ENCODE data around the gene NDEL1.

Gene NDEL1

DNA sequence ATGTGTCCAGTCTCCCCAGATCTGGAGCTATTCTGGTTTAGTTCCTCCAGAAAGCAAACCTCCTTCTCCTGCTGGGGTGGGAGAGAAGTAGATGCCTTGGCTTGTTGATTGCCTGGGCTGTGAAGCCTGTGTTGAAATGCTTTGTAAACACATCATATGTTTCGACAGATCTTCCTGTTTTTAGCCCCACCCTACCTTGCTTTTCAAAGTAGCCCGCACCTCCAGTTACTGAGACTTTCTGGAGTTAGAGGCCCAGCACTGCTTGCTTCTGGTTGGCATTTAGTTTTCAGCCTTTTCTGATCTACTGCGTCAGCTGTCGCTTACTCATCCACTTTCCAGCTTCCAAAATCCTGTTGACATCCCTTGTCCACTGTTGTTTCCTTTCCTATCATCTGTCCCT is 17.9 kb upstream of the NDEL1 start:
- DNase-seq, result peak; percentile 92

DNA sequence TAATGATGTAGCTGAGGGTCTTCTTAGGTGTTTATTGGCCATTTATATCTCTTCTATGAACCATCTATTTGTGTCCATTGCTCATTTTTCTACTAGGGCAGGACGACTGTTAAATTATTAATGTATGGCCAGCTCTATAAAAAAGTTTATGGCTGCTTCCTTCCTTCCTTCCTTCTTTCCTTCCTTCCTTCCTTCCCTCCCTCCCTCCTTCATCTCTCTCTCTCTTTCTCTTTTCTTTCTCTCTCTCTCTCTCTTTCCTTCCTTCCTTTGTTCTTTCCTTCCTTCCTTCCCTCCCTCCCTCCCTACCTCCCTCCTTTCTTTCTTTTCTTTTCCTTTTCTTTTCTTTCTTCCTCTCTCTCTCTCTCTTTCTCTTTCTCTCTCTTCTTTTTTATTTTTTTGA is 17.2 kb upstream of the NDEL1 start:
- no peak for DNase-seq

DNA sequence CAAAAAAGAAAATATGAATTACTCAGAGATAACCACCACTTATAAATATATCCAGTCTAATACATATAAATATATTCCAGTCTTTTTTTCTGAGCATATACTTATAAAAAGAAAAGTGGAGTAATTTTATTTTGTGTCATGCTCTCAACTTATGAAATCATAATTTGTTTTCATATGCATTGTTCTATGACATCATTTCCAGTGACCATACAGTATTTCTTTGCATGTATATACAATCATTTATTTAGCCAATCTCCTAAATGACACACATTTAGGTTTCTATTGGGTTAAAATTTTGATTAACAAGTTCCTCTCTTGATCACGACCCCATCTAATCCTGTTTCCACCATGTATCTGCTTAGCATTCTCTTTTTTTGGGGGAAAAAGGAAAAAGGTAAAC is 16.4 kb upstream of the NDEL1 start:
- no peak for DNase-seq

DNA sequence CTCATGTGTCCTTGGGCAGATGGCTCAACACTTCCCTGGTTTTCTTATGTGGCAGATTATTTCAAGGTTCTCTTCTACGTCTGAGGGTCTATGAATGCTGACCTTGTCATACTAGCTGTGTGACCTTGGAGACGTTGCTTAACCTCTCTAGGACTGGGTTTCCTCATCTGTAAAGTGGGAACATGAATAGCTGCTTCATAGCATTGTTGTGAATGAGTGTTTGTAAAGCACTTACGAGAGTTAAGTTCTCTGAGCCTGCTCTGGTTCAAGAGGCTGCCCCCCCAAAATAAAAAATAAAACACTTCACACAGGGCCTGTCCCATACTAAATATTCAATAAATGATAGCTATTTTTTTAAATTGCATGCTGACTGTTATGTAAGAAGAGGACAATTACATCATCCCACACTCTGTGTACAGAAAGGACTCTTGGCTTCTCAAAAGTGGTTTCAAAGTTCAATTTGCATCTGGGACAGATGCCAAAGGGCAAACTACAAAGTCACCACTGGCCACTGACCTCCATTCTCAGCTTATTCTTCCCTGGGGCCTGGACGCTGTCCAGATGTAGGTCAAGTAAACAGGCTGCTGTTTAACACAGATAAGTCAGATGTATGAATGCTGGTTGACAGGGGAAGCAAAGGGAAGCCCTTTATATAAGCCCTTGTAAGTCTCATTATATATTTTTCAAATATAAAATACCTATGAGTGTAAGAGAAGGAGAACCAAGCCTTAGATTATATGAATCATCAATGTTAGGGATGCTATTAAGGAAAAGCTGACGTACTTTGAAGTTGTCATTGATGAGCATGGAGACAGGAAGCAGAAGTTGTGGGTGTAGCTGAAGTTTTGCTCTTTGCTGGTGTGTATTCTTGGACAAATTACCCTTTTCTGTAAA is 15.4 kb upstream of the NDEL1 start:
- DNase-seq, result peak; percentile 71 to 73

DNA sequence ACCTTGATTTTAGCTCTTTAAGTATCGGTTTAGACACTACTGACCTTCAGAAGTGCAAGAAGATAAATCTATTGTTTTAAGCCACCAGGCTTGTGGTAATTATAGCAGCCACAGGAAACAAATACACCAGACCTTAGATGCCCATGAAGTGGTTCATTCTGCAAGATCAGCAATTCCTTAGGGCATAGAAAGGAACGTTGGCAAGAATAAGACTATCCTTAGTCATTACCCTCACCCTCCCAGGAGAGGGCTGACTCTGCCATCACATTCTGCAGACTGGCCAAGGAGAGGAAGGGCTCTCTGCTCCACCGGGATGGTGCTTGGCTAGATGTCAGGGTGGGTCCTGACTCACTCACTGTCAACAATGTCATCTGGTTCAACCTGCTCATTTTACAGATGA is 14.1 kb upstream of the NDEL1 start:
- DNase-seq, result no peak

DNA sequence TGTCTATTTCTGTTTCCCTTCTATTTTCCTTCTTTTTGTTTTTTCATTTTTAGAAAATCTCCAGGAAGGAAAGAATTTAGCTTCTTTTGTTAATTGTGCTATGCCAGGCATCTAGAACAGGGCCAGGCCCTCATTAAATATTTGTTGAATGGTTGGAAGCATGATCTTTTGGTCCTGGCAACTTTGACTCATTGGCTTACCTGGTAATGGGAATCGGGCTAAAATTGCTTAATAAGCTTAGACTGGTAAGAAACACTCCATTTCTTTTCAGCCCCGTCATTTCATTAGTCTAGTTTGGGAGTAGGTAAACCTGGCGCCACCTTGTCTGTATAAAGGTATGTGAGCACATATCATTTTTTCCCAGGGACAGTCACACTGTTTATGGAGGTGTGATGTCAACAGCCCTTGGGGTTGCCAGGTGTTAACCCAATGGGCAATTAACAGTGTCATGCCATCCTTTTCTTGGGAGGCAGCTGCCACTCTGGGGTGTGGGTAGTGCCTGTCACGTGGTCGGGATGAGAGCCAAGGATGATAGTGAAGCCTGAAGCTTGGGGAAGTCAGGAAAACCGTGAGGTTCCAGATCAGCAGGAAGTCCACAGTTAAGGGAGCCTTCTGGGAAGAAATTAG is 9.5 kb upstream of the NDEL1 start:
- DNase-seq, result no peak

DNA sequence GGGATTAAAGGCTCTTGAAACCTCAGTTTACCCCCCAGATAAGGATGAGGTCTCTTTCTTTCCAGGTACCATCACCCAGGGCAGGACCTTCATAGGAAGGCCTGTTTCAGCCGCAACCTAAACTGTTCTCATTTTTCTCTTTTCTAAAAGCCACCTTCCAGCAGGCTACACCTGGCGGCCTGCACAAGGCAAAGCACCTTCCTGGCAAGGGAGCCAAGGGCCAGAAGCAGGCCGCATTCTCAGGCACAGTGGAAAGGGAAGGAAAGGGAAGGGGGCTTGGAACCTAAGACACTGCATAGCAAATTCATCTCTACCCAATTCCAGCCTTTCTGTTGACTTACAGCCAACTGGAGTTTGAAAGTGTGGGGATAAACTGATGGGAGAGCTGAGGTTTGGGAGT is 8.9 kb upstream of the NDEL1 start:
- no peak for DNase-seq

DNA sequence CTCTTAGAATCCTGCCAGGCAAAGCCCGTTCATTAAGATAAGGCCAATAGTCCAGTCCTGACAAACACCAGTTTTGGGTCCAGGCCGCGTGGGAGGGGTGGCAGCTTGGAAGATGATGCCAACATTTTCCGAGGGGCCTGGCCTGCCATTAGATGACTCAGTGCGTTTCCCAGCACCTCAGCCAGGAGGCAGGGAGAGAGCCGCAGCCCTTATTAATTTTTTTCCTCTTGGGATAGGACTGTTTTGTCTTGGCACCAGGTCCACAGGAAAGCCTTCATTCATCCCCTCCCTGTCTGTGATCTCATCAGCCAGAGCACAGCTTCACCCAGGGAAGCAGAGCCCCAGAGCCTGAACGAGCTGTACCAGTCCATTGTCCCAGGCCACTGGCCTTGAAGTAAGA is 4.7 kb upstream of the NDEL1 start:
- DNase-seq, result no peak

DNA sequence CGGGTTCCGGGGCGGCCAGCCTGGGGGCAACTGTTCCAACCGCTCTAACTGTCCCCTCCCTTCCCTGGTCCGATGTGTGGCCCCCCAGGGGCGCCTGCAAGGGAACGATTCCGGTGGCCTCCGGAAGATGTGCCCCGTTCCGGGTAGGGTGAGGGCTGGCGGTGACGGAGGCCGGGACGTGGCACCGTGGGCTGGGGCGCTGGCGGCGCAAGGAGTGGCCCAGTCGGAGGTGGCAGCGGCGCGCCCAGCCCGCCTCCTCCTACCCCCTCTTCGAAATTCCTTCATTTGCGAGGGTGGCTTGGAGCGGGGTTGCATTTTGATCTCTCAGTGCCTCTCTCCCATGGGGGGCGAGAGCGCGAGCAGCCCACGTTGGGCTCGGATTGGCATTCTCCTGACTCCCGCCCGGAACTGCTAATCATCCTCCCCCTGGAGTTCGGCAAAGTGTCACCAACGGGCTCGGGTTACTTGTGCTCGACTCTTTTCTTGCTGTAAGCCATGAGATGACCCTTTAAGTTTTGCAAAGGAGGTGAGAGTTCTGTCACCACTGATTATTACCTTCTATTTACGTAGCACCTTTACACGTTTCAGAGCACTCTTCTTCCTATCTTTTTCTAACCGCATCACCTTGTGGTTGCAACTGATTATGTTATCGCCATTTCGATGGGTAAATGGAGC is 622 bp downstream of the NDEL1 start:
- peak; percentile 57 to 72 for DNase-seq

DNA sequence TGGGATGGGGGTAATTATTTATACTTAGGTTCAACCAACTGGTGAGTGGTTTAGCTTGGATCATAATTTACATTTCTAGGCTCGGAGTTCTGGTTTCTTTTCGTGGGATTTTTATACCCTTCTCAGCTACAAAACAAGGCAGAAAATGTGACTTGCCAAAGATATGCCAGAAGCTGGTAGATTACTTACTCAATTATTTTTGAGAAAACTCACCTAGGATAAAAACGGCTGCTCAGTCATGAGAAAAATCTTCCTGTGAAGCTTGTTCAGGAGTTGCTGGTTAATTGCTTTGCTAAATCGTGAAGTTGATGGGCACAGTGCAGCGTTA is 1.1 kb downstream of the NDEL1 start:
- no peak for DNase-seq

DNA sequence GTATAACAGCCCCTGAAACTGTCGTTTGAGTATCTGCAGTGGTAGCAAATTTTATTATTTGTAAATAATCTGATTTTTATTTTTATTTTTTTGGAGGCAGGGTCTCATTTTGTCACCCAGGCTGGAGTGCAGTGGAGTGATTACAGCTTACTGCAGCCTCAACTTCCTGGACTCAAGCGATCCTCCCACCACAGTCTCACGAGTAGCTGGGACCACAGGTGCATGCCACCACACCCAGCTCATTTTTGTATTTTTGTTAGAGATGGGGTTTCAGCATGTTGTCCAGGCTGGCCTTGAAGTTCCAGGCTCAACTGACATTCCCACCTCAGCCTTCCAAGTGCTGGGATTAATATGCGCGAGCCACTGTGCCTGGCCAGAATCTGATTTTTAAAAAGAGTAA is 2.8 kb downstream of the NDEL1 start:
- DNase-seq, result no peak

DNA sequence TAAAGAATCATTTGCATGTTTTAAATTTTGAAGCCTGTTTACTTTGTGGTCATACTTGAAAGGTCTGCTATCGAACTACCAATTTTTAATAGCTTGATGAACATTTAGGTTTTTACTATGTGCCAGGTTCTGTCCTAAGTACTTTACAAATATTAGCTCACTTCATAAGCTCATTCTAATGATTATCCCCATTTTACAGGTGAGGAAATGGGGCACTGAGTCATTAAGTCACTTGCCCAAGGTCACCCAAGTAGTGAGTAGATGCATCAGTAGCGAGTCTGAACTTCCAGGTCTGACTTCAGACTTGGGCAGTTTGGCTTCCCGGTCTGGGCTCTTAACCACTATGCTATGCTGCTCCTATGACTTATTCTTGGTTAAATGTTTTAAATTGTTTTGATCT is 4.0 kb downstream of the NDEL1 start:
- no peak for DNase-seq

DNA sequence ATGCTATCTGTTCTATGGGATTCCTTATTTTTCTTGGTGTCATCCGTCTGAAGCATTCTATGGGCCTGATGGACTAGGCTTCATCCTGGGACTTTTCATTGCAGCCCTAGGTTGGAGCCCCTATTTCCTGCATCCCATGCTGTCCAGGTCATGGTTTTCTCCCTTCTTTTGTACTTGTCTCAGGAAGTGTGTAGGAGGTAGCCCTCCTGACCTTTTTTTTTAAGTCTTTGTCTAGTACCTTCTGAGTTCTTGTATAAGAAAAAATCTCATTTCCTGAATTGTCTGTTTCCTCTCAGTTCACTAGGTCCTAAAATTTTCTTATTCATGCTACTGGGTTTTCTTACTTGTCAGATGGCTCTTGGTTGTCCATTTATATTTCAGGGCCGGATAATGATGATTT is 6.0 kb downstream of the NDEL1 start:
- DNase-seq, result no peak

DNA sequence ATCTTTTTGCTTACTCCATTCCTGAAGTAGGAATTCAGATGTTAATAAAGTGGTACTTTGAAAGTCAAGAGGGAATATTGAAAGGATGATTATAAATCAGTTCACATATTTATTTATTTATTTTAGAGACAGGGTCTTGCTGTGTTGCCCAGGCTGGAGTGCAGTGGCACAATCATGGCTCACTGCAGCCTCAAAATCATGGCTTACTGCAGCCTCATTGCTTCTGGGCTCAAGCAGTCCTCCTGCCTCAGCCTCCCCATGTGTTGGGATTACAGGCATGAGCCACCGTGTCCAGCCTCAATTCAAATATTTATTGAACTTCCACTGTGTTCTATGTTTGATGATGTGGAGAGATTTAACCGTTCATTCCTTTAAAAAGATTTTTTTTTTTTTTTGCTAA is 6.6 kb downstream of the NDEL1 start:
- no peak for DNase-seq

DNA sequence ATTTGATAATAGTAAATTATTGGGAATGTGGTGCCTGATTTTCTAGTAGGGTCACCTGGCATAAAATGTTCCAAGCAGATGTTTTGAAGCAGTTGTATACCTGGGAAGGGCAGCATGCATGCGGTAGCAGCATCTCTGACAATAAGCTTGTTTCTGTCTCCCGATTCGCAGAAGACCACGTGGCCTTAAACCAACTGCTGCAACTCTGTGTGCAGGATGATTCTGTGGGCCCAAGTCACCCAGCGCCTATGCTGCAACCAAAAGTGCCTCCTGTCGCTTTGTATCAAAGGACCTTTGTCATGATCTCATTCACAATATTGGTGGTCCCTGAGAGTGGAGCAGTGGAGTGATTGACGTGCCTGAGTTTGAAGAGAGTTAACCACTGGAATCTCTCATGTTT is 8.1 kb downstream of the NDEL1 start:
- DNase-seq, result no peak

DNA sequence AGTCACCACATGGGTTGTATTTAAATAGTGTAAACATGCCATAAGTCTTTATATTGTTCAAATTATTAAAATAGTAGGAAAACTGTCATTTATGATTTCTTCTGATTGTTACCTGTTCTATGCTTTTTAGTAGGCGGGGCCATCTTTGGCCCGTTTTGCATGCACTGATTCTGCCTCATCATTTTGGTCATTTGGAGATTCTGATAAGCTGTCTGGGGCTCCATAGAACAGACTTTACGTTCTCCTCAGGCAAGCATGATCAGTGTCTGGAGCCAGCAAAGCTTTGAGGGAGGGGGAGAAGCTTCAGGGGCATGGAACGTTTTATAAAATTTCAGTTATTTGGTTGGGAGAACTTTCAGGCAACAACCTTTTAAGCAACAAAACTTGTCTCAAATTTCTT is 8.8 kb downstream of the NDEL1 start:
- no peak for DNase-seq

DNA sequence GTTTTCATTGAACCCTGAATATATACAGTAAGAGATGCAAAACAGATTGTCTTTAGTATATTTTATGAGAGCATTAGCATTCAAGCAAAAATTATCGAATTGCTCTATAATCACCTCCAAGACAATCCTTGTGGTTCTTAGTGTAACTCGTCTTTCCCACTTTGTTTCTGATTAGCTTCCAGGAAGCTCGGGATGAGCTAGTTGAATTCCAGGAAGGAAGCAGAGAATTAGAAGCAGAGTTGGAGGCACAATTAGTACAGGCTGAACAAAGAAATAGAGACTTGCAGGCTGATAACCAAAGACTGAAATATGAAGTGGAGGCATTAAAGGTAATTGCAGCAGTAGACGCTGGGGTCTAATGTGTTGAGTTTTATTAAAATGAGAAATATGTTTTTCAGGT is 9.9 kb downstream of the NDEL1 start:
- DNase-seq, result no peak

DNA sequence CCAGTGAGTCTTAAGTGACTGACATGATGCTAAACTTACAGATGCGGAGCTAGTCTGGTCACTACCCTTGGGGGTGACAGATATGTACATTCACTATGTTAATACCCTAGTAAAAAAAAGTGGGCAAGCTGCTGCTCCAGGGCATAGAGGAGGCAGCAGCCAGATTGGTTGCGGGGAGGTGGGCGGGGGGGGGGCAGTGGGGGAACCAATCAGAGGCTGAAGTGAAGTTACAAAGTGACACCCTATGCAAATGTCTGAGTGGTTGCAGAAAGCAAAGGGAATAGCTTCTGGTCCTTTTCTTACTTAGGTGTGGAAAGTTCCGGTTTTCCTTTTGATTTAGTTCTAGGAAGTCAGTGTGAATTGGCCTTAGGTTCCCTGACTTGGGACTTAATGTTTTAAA is 12.1 kb downstream of the NDEL1 start:
- DNase-seq, result no peak

DNA sequence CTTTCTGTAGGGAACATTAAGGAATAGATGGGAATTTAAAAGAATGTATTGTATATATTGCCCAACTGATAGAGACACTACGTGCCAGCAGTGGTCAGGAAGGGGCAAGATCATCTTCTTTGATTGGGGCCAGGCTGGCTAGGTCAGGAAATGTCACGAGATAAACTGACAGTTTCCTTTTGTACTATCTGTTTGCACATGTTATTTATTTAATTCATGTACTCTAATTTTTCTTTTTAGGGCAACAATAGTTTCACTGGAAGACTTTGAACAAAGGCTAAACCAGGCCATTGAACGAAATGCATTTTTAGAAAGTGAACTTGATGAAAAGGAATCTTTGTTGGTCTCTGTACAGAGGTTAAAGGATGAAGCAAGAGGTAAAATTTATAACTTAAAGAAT is 12.6 kb downstream of the NDEL1 start:
- no peak for DNase-seq

DNA sequence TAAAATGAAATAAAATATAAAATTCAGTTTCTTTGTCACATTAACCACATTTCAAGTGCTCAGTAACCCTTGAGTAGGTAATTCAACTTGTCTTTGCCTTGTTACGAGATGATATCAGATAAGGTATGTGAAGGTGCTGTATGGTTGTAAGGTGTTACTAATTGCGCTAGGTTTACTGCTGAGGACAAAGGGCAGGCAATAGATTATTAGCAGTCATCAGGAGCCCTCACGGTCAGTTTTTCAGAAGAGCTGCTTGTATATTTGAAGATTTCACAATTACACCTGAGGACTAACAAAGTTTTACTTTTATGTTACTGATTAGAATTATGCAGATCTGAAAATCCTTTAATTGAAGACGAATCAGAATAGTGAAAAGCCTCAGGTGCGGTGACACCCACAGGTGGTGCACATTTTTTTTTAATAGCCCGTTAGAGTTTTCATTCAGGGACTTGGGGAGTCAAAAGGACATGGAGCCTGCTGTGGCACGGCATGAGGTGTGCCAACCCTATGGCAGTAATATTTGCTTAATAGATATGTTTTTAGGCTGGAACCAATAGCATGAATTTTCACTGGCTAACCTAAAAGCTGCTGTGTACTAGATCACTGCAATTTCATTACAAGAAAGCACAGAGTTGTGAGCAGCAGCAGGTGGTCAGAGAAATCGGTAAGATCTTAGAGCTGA is 16.4 kb downstream of the NDEL1 start:
- no peak for DNase-seq

DNA sequence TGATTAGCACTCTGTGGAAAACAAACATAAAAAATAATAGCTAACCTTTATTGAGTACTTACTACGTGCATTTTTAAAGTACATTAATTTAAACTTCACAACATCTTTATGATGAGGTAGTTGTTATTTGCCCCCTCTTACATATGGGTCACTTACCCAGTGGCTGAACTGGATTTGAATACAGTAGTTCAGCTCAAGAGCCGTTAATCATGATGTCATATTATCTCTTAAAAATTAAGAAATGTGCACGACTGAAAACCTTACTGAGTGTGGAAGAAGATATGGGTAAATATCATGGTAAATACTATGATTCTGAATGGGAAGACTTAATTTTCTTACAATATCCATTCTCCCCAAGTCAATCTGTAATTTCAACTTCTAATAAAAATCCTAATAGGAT is 17.6 kb downstream of the NDEL1 start:
- no peak for DNase-seq

DNA sequence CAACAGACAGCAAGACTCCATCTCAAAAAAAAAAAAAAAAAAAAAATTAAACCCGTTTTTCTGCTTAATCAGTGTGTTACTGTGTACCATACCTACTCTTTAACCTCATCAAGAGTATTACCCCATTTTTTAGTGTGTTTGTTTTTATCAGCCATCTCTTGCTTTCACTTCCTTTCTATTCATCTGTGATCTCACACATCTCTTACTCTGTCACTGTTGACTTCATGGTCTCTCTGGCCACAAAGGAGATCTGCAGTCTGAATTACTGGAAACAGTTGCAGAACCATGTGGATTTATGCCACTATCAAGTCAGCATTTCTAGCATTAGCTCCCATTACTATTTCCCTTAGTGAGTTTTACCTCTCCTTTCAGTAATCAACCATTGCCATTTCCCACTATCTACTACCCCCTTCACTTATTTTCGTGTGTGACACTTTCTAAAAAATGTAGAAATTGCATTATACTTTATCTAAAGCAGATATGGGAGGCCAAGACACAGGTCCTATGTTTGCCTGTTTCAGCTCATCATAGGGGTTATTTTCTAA is 20.1 kb downstream of the NDEL1 start:
- DNase-seq, result no peak

DNA sequence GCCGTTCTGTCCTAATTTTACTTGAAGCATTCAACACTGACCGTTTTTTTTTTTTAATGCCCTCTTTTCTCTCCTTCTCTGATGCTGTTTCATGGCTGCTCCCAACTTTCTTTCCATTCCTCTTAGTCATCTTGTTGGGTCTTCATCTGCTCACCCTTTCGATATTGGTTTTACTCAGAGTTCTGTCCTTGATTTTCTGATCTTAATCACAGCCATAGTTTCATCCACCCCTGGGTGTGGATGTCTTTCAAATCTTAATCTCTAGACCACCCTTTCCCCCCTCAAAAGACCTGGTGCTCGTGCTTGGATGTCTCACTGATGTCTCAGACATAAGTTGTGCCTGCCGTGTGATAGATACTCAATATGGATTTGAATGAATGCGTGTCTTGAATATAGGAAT is 22.4 kb downstream of the NDEL1 start:
- no peak for DNase-seq
